ENCODE measurements around the gene MSMP.

DNA sequence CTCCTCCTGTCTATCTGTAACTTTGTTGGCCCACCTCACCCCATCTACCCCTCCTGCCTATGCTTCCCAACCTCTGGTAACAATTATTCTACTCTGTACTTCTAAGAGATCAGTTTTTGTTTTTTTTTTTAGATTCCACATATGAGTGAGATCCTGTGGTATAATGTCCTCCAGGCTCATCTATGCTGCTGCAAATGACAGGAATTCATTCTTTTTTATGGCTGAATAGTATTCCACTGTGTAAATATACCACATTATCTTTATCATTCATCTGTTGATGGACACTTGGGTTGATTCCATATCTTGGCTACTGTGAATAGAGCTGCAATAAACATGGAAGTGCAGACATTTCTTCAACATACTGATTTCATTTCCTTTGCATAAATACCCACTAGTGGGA, 29.3 kb upstream of the MSMP start:
- TF ChIP-seq, protein P1, sequence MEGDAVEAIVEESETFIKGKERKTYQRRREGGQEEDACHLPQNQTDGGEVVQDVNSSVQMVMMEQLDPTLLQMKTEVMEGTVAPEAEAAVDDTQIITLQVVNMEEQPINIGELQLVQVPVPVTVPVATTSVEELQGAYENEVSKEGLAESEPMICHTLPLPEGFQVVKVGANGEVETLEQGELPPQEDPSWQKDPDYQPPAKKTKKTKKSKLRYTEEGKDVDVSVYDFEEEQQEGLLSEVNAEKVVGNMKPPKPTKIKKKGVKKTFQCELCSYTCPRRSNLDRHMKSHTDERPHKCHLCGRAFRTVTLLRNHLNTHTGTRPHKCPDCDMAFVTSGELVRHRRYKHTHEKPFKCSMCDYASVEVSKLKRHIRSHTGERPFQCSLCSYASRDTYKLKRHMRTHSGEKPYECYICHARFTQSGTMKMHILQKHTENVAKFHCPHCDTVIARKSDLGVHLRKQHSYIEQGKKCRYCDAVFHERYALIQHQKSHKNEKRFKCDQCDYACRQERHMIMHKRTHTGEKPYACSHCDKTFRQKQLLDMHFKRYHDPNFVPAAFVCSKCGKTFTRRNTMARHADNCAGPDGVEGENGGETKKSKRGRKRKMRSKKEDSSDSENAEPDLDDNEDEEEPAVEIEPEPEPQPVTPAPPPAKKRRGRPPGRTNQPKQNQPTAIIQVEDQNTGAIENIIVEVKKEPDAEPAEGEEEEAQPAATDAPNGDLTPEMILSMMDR (IDR thresholded peaks at IDR 0.05; ENCODE audit: insufficient read depth, low read length) = no peak
- TF ChIP-seq POLR2AphosphoS5 (IDR thresholded peaks at IDR 0.05; ENCODE audit: low read depth) (no peak), GABPA (IDR thresholded peaks at IDR 0.05; ENCODE audit: low read depth) (no peak), SPI1 (IDR thresholded peaks at IDR 0.05; ENCODE audit: borderline replicate concordance, low read depth) (no peak)
- TF ChIP-seq, protein P2, sequence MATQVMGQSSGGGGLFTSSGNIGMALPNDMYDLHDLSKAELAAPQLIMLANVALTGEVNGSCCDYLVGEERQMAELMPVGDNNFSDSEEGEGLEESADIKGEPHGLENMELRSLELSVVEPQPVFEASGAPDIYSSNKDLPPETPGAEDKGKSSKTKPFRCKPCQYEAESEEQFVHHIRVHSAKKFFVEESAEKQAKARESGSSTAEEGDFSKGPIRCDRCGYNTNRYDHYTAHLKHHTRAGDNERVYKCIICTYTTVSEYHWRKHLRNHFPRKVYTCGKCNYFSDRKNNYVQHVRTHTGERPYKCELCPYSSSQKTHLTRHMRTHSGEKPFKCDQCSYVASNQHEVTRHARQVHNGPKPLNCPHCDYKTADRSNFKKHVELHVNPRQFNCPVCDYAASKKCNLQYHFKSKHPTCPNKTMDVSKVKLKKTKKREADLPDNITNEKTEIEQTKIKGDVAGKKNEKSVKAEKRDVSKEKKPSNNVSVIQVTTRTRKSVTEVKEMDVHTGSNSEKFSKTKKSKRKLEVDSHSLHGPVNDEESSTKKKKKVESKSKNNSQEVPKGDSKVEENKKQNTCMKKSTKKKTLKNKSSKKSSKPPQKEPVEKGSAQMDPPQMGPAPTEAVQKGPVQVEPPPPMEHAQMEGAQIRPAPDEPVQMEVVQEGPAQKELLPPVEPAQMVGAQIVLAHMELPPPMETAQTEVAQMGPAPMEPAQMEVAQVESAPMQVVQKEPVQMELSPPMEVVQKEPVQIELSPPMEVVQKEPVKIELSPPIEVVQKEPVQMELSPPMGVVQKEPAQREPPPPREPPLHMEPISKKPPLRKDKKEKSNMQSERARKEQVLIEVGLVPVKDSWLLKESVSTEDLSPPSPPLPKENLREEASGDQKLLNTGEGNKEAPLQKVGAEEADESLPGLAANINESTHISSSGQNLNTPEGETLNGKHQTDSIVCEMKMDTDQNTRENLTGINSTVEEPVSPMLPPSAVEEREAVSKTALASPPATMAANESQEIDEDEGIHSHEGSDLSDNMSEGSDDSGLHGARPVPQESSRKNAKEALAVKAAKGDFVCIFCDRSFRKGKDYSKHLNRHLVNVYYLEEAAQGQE (IDR thresholded peaks at IDR 0.05; ENCODE audit: insufficient replicate concordance, low read depth) = no peak
